Peyer's patch (tissue), 4 donors: ENCODE measurements around the gene CELF2.

Experiments
- POLR2A ChIP-seq, 2 donors: fragments of 450-650 bp; IDR thresholded peaks; one replicate each; pipeline ENCODE4 v1.5.1; 2017; ENCODE audit warnings: antibody characterized with exemption in 2 of 2, mild to moderate bottlenecking in 2 of 2, moderate library complexity in 2 of 2
- TF ChIP-seq, protein P1 (sequence below), 6 experiments: fragments of 450-650 bp in 4 of 6; fragments of 200-600 bp in 2 of 6; sonication (generic) in 1 of 6; IDR thresholded peaks; one replicate each; pipeline ENCODE4 v1.5.1; 2017 to 2019; ENCODE audit warnings: antibody characterized with exemption in 6 of 6, mild to moderate bottlenecking in 3 of 6, moderate library complexity in 1 of 6

DNA sequence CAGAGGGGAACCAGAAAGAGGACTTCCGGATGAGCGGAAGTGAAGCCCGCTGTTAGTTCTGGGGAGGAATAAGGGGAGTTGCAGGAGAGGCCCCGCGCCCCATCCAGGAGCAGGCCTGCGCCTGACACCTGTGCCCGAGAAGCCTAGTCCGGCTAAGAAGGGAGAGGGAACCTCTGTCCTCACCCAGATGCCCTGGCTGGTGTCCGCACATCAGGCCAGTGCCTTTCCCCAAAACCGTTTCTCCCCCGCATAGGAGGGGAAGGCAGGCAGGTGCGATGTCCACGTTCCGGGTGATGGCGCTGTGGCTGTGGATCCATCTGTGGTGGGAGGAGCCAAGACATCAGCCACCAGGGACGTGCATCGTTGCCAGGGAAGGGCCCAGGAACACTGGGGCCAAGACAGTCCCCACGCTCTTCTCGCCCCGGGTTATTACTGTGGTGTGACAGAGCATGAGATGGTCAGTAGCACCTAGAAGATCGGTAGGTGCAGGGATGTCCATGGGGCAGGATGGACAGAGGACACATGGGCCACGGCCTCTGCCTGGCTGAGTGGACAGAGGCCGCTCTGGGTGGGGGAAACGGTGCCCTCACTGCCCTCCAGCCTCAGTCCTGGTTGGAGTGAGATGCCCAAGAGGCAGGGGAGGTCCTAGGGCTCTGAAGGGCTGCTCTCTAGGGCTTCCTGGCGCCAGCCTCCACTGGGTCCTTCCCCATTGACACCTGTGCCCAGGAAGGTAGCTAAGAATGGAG, 262.7 kb downstream of the CELF2 start:
- TF ChIP-seq, protein P1, sequence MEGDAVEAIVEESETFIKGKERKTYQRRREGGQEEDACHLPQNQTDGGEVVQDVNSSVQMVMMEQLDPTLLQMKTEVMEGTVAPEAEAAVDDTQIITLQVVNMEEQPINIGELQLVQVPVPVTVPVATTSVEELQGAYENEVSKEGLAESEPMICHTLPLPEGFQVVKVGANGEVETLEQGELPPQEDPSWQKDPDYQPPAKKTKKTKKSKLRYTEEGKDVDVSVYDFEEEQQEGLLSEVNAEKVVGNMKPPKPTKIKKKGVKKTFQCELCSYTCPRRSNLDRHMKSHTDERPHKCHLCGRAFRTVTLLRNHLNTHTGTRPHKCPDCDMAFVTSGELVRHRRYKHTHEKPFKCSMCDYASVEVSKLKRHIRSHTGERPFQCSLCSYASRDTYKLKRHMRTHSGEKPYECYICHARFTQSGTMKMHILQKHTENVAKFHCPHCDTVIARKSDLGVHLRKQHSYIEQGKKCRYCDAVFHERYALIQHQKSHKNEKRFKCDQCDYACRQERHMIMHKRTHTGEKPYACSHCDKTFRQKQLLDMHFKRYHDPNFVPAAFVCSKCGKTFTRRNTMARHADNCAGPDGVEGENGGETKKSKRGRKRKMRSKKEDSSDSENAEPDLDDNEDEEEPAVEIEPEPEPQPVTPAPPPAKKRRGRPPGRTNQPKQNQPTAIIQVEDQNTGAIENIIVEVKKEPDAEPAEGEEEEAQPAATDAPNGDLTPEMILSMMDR (IDR thresholded peaks at IDR 0.05): no peak
- TF ChIP-seq POLR2A (IDR thresholded peaks at IDR 0.05): no peak
